PFSK-1 (cell line): ENCODE results near the gene C22orf39.

Experiments used
- REST ChIP-seq, 2 experiments: IDR thresholded peaks; 2 replicates each; pipeline versions ENCODE4 v1.6.1 to v1.8.0; 2011 to 2012; ENCODE audit warnings: low read depth in 2 of 2, low read length in 2 of 2, control low read depth in 1 of 2, inconsistent platforms in 1 of 2, mild to moderate bottlenecking in 1 of 2, moderate library complexity in 1 of 2; ENCODE audit not compliant: insufficient read depth in 1 of 2
- TAF1 ChIP-seq: IDR thresholded peaks from 2 replicates; pipeline ENCODE4 v1.6.1; 2012; ENCODE audit warnings: low read length, control low read depth, borderline replicate concordance; ENCODE audit not compliant: insufficient read depth

- TF ChIP-seq TAF1: no peak
- TF ChIP-seq REST (IDR thresholded peaks at IDR 0.05; ENCODE audit: insufficient read depth in 1 of 2, low read depth in 2 of 2, low read length in 2 of 2): no peak
Observed at GRCh38 chr22:19454156-19454555, 6.6 kb upstream of the C22orf39 start.
